B cell (primary cell): Measurements from ENCODE around the gene IMMP2L. TPM values are rescaled to one million over a fixed set of nuclear protein-coding genes. Genes with fewer than 3 reads are reported as not detected.

Experiments used
- ATAC-seq: fragments of 200-7000 bp; cut with Tn5 transposase; one replicate; pipeline ENCODE4 v1.10.0; 2021; ENCODE audit warnings: low read depth, mild to moderate bottlenecking, moderate number of reproducible peaks, moderate library complexity
- CTCF ChIA-PET: fragments of 350-600 bp; sonication (Branson Sonifier 250); formaldehyde crosslinking; loops from one replicate; lab custom pipeline; 2021; ENCODE audit warnings: antibody characterized with exemption, inconsistent platforms; lab: Charles Lee
- POLR2A ChIA-PET: fragments of 350-600 bp; sonication (Branson Sonifier 250); formaldehyde crosslinking; loops from one replicate; lab custom pipeline; 2021; ENCODE audit warnings: antibody characterized with exemption; lab: Charles Lee
- DNase-seq: peaks from one replicate; pipeline ENCODE4 v3.0.0; 2013
- H2AFZ ChIP-seq: 2 replicates; pipeline ENCODE4 v1.6.1; 2012; ENCODE audit warnings: mild to moderate bottlenecking, low read depth, low read length; ENCODE audit not compliant: insufficient read depth, poor library complexity, severe bottlenecking
- H3K27ac ChIP-seq, 2 donors: 1 replicate in 1 of 2; 2 replicates in 1 of 2; pipeline ENCODE4 v1.5.1; 2012 to 2013; ENCODE audit warnings: low read length in 2 of 2, mild to moderate bottlenecking in 2 of 2, moderate library complexity in 1 of 2
- H3K27me3 ChIP-seq, 4 experiments: fragments of 200-600 bp in 1 of 4; sonication (generic) in 1 of 4; replicated peaks in 1 of 4; 1 replicate in 2 of 4; 2 replicates in 2 of 4; pipeline versions ENCODE4 v1.6.1 to v1.7.0; 2013 to 2016; ENCODE audit warnings: low read length in 3 of 4, mild to moderate bottlenecking in 2 of 4, mixed read lengths in 1 of 4, moderate library complexity in 1 of 4; ENCODE audit not compliant: insufficient read depth in 4 of 4, control insufficient read depth in 3 of 4; ENCODE audit errors: control extremely low read depth in 1 of 4
- H3K36me3 ChIP-seq, 2 experiments: replicated peaks in 1 of 2; 1 replicate in 1 of 2; 2 replicates in 1 of 2; pipeline versions ENCODE4 v1.6.1 to v1.7.1; 2013; ENCODE audit warnings: low read length in 1 of 2; ENCODE audit not compliant: insufficient read depth in 2 of 2, control insufficient read depth in 1 of 2; ENCODE audit errors: control extremely low read depth in 1 of 2, extremely low read depth in 1 of 2
- H3K4me1 ChIP-seq, 2 donors: fragments of 200-600 bp in 1 of 2; sonication (generic) in 1 of 2; 1 replicate in 1 of 2; 2 replicates in 1 of 2; pipeline versions ENCODE4 v1.5.1 to v1.6.1; 2013 to 2017; ENCODE audit warnings: low read length in 2 of 2; ENCODE audit not compliant: control insufficient read depth in 2 of 2, insufficient read depth in 2 of 2
- H3K4me2 ChIP-seq: replicated peaks from 2 replicates; pipeline ENCODE3; 2012; ENCODE audit warnings: mild to moderate bottlenecking, low read depth, low read length; ENCODE audit not compliant: poor library complexity, severe bottlenecking
- H3K4me3 ChIP-seq, 5 experiments: fragments of 200-600 bp in 1 of 5; sonication (generic) in 1 of 5; 1 replicate in 3 of 5; 2 replicates in 2 of 5; pipeline versions ENCODE4 v1.5.1 to v1.7.0; 2011 to 2016; ENCODE audit warnings: low read length in 4 of 5, mild to moderate bottlenecking in 4 of 5, low read depth in 2 of 5, control low read depth in 1 of 5, moderate library complexity in 1 of 5; ENCODE audit not compliant: insufficient read depth in 1 of 5; ENCODE audit errors: control extremely low read depth in 1 of 5, extremely low read depth in 1 of 5
- H3K79me2 ChIP-seq: fragments of 200-600 bp; sonication (generic); one replicate; pipeline ENCODE4 v1.6.0; 2016; ENCODE audit warnings: low read length; ENCODE audit not compliant: control insufficient read depth, insufficient read depth
- H3K9ac ChIP-seq: fragments of 200-600 bp; sonication (generic); 2 replicates; pipeline ENCODE4 v1.6.1; 2017; ENCODE audit warnings: mild to moderate bottlenecking, low read length, moderate library complexity
- H3K9me3 ChIP-seq, 3 donors: one replicate each; pipeline versions ENCODE4 v1.6.1 to v1.7.1; 2013; ENCODE audit warnings: low read length in 2 of 3; ENCODE audit not compliant: control insufficient read depth in 2 of 3, insufficient read depth in 1 of 3; ENCODE audit errors: control extremely low read depth in 1 of 3
- H4K20me1 ChIP-seq: 2 replicates; pipeline ENCODE4 v1.6.0; 2012; ENCODE audit warnings: mild to moderate bottlenecking, low read length; ENCODE audit not compliant: insufficient read depth, control insufficient read depth, poor library complexity, severe bottlenecking
- H3K27ac Mint-ChIP-seq: one replicate; pipeline ENCODE4 v1.8.0; 2021; ENCODE audit warnings: mixed read lengths
- H3K27me3 Mint-ChIP-seq: one replicate; pipeline ENCODE4 v1.8.0; 2021; ENCODE audit warnings: mixed read lengths
- H3K4me1 Mint-ChIP-seq: one replicate; pipeline ENCODE4 v1.8.0; 2021; ENCODE audit warnings: mixed read lengths
- H3K4me3 Mint-ChIP-seq: one replicate; pipeline ENCODE4 v1.8.0; 2021; ENCODE audit warnings: mixed read lengths
- H3K9me3 Mint-ChIP-seq: one replicate; pipeline ENCODE4 v1.8.0; 2022; ENCODE audit warnings: mixed read lengths; ENCODE audit not compliant: insufficient read depth
- CTCF ChIP-seq: fragments of 200-600 bp; IDR thresholded peaks from one replicate; pipeline ENCODE4 v1.8.0; 2022; ENCODE audit warnings: antibody characterized with exemption, mild to moderate bottlenecking
- EZH2 ChIP-seq: IDR thresholded peaks from 2 replicates; pipeline ENCODE4 v1.6.1; 2012; ENCODE audit warnings: borderline replicate concordance, low read depth, mild to moderate bottlenecking, moderate library complexity, low read length; ENCODE audit not compliant: insufficient read depth, poor library complexity, severe bottlenecking
- WGBS: methylation state at CpG from one replicate; pipeline ENCODE4 v1.1.5; 2013; ENCODE audit warnings: missing lambda C conversion rate; ENCODE audit not compliant: insufficient coverage; 5-methylcytosine and 5-hydroxymethylcytosine counted together
- intact Hi-C: fragments of 100-400 bp; cut with micrococcal nuclease; formaldehyde crosslinking; loops from one replicate; pipeline ENCODE4 v1.10.0; 2022
- polyA plus RNA-seq: library from polyadenylated mRNA; depleted of rRNA; stranded (reverse); fragments of >200 nt; gene quantifications from 2 replicates; pipeline ENCODE4 v1.2.3, GENCODE V29; 2012
- total RNA-seq, 2 donors: library from RNA; stranded (reverse); fragments of 120-200 nt in 1 of 2; gene quantifications; 1 replicate in 1 of 2; 2 replicates in 1 of 2; pipeline versions ENCODE4 v1.2.3 to v1.2.4, GENCODE V29; 2013 to 2022

IMMP2L gene
- total and polyA plus RNA-seq, 2 donors (not counting 1 experiment from before 2014, with no cell fraction given), result 3.8 to 34.2 TPM

- H3K27ac Mint-ChIP-seq, result no peak overlapping the region
- intact Hi-C loops, result no loop called here
- H3K9me3 ChIP-seq, result no peaks in the 10 kb centered on the region
- CTCF ChIA-PET, result no interaction called here
- no peak overlapping the region for H2AFZ ChIP-seq
- H3K27ac ChIP-seq, result no peak overlapping the region
- POLR2A ChIA-PET, result no interaction called here
- no peaks in the 10 kb centered on the region for H3K36me3 ChIP-seq
- H3K4me1 Mint-ChIP-seq, result no peaks in the 10 kb centered on the region
- ATAC-seq (no peak), DNase-seq (no peak)
- H3K4me1 ChIP-seq, result no peaks in the 10 kb centered on the region
- H3K4me2 ChIP-seq, result no peak overlapping the region
- TF ChIP-seq EZH2 (no peak), CTCF (no peak)
- H3K79me2 ChIP-seq, result no peaks in the 10 kb centered on the region
- WGBS, result no CpG with 5 or more reads among the region's 4 CpGs
- H4K20me1 ChIP-seq, result no peaks in the 10 kb centered on the region
- no peaks in the 10 kb centered on the region for H3K9me3 Mint-ChIP-seq
- H3K4me3 ChIP-seq, result no peak overlapping the region
- no peaks in the 10 kb centered on the region for H3K27me3 Mint-ChIP-seq
- H3K4me3 Mint-ChIP-seq, result no peak overlapping the region
- no peak overlapping the region for H3K9ac ChIP-seq
- no peaks in the 10 kb centered on the region for H3K27me3 ChIP-seq
Observed at GRCh38 chr7:110977127-110977737, 585.1 kb downstream of the IMMP2L start.

- H3K4me1 ChIP-seq, result no peaks in the 10 kb centered on the region
- H2AFZ ChIP-seq, result no peak overlapping the region
- H4K20me1 ChIP-seq, result no peaks in the 10 kb centered on the region
- H3K4me1 Mint-ChIP-seq, result no peaks in the 10 kb centered on the region
- H3K9me3 ChIP-seq, result peaks cover 0 to 1% (median 0%) of the 10 kb centered on the region in 3 donors
- no peak overlapping the region for H3K27ac Mint-ChIP-seq
- H3K27me3 ChIP-seq, result no peaks in the 10 kb centered on the region
- CTCF ChIA-PET, result no interaction called here
- POLR2A ChIA-PET, result no interaction called here
- H3K4me2 ChIP-seq, result no peak overlapping the region
- TF ChIP-seq CTCF (no peak), EZH2 (no peak)
- no peaks in the 10 kb centered on the region for H3K27me3 Mint-ChIP-seq
- no peak overlapping the region for H3K27ac ChIP-seq
- no peak for ATAC-seq
- no peak overlapping the region for H3K4me3 ChIP-seq
- no peaks in the 10 kb centered on the region for H3K36me3 ChIP-seq
- H3K4me3 Mint-ChIP-seq, result no peak overlapping the region
- H3K9me3 Mint-ChIP-seq, result no peaks in the 10 kb centered on the region
- H3K79me2 ChIP-seq, result no peaks in the 10 kb centered on the region
- no peak overlapping the region for H3K9ac ChIP-seq
- DNase-seq, result no peak
- intact Hi-C loops, result no loop called here
Observed at GRCh38 chr7:110975486-110975885, 586.8 kb downstream of the IMMP2L start.
